ENCODE data around the gene HOXB4.

- TF ChIP-seq CTCF (IDR thresholded peaks at IDR 0.05; ENCODE audit: low read depth, low read length) (no peak), EZH2phosphoT487 (IDR thresholded peaks at IDR 0.05; ENCODE audit: low read depth) (no peak)
Observed at GRCh38 chr17:48561884-48562810, 16.0 kb downstream of the HOXB4 start.
